Measurements from ENCODE around the gene FGF12.

The FGF12 gene

DNA sequence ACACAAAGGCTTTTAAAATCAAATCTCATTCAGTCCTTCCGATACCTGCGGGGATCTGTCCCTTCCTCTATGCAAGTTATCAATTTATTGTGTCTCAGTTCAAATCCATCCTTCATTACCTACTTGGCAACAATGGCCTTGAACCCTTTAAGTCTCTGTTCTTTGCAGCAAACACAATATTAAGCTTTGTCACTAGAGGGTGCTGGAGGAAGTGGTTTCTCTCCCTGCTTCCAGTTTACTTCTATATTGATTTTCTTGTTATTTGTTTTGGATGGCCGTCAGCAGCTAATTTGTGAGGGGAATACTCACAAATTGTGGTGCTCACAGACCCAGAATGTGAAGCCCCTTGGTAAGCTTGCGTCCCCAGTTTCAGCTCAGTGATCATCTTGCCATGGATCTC, 278.3 kb downstream of the FGF12 start:
- no peak overlapping the region for H3K4me3 ChIP-seq (replicated peaks; ENCODE audit: low read depth, low read length)
- peak; percentile 26 for TF ChIP-seq CTCF (IDR thresholded peaks at IDR 0.05; ENCODE audit: low read length, missing control alignments)
- peak; percentile 7 for DNase-seq (ENCODE audit: low read depth)

DNA sequence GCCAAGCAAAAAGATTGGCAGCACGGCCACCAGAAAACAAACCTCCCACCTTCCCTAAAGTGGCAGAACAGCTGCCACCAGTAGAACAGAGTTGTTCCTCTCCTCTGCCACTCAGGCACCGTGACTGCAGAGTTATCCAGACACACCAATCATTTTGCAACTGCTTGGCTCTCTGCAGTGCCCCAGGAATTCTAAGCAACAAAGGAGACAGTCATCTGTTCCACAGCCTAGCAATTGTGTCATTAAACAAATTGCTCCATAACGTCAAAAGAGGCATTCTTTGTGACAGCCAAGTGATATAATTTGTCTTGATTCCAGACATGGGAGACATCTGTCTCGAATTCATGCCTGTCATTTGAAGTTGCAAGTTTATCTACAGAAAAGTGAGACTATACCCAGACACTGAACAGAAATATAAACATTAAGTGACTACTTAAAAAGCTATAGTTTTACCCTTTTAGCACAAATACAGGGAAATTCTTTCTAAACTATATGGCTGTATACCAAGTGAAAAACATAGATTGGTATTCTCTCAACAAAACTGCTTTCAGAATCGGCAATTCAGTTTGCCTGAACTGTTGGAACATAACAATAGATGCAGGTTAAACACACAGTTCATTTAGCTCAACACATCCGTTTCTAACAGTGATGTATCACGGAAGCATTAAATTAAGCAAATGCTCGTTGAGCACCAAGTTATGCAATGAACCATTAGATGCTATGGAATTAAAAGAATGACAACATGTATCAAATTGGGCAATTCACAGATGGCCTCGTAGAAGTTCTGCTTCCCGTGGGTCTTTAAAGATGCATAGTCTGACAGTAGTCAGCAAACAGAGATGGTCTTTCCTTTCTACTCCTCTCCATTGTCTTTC, 281.3 kb downstream of the FGF12 start:
- DNase-seq (ENCODE audit: low read depth), result peak; percentile 30
- H3K4me3 ChIP-seq (replicated peaks; ENCODE audit: low read depth, low read length), result no peak overlapping the region
- TF ChIP-seq CTCF (IDR thresholded peaks at IDR 0.05; ENCODE audit: low read length, missing control alignments), result no peak

- TF ChIP-seq CTCF (IDR thresholded peaks at IDR 0.05; ENCODE audit: low read length, missing control alignments), result no peak
- DNase-seq (ENCODE audit: low read depth), result no peak
- no peak overlapping the region for H3K4me3 ChIP-seq (replicated peaks; ENCODE audit: low read depth, low read length)
Measured at GRCh38 chr3:192444791-192445106, 282.6 kb downstream of the FGF12 start.

- TF ChIP-seq CTCF (IDR thresholded peaks at IDR 0.05; ENCODE audit: low read length, missing control alignments), result peak; percentile 99
- peak; percentile 75 for DNase-seq (ENCODE audit: low read depth)
Measured at GRCh38 chr3:192444096-192444790, 283.1 kb downstream of the FGF12 start.

GRCh38 chr3:192435241-192435640, 292.1 kb downstream of the FGF12 start:
- H3K4me3 ChIP-seq (replicated peaks; ENCODE audit: low read depth, low read length), result no peak overlapping the region
- no peak for DNase-seq (ENCODE audit: low read depth)
- no peak for TF ChIP-seq CTCF (IDR thresholded peaks at IDR 0.05; ENCODE audit: low read length, missing control alignments)

More at GRCh38 chr3:192444096-192444790, 283.1 kb downstream of the FGF12 start:
- H3K4me3 ChIP-seq (replicated peaks; ENCODE audit: low read depth, low read length), result no peak overlapping the region

DNA sequence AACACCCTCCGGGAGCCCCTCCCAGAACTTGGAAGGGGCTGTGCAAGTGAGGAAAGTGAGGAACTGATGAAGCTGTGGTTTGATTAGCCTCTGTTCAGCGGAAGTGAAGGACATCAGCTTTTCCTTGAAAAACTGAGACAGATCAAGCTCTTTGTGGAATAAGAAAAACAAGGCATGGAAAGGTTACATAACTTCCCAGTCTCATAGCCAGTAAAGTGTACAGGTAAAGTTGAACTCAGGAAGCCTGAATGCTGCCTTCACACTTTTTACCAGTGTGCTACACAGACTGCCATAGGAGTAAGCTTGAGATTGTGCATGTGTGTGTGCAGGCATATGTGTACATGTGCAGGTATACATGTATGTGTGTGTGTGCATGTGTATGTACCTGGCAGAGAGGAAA, 293.2 kb downstream of the FGF12 start:
- no peak overlapping the region for H3K4me3 ChIP-seq (replicated peaks; ENCODE audit: low read depth, low read length)
- no peak for TF ChIP-seq CTCF (IDR thresholded peaks at IDR 0.05; ENCODE audit: low read length, missing control alignments)
- DNase-seq (ENCODE audit: low read depth), result no peak
